A204.1 (cell line): Measurements from ENCODE around the gene ZNF281.
"Not testable (repeated sequence)": the region's sequence is repeated elsewhere in the genome, so short reads cannot be mapped to it uniquely, and the experiment has no call there.

Experiments used
- FAIRE-seq: peaks from 2 replicates; lab custom pipeline; 2012; peaks lifted over from hg19 to GRCh38; lab: Jason Lieb, UNC

The ZNF281 gene

GRCh38 chr1:200363264-200363933 is 46.4 kb downstream of the ZNF281 start:
- FAIRE-seq: no peak

DNA sequence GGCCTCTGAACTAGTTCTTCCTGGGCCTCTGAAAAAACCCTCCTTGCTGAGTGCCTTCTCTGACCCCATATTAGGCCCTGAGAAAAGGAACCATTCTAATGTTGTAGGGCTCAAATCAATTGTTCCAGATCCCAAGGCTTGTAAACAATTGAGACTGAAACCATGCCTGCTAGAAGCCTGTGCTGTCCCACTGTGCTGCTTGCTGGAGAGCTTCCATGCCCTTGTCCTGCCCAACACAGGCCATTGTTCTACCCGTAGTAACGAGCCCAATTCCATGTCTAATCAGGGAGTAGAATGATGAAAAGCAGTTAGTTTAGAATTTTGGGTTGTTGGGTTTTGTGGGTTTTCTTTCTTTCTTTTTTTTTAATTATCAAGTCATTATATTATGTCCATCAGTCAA is 47.4 kb downstream of the ZNF281 start:
- no peak for FAIRE-seq

DNA sequence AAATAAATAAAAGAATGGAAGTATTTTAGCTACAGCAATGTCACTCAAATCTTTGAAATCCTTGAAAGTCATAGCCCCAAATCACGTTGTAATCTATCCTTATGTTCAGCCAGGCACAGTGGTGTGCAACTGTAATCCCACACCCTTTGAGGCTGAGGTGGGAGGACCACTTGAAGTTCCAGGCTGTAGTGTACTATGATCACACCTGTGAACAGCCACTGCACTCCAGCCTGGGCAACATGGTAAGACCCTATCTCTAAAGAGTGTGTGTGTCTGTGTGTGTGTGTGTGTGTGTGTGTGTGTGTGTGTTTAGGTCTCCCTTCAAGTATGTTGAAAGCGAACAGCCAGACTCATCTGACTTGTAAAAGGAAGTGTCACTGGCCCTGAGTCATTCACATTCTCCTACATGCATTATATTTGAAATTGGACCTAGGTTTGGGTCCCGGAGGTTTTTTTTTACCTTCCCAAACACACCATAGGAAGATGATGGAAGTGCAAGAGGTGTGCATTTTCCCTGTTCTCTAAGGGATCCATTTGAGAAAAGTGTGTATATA is 50.1 kb downstream of the ZNF281 start:
- FAIRE-seq: no peak

DNA sequence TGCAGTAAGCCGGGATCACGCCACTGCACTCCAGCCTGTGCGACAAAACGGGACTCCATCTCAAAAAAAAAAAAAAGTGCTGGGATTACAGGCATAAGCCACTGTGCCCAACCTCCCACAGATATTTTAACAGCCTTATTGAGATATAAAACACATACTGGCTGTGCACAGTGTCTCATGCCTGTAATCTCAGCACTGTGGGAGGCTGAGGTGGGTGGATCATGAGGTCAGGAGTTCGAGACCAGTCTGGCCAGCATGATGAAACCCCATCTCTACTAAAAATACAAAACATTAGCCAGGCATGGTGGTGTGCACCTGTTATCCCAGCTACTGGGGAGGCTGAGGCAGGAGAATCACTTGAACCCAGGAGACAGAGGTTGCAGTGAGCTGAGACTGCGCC is 51.9 kb downstream of the ZNF281 start:
- not testable (repeated sequence) for FAIRE-seq

GRCh38 chr1:200355801-200356200 is 54.0 kb downstream of the ZNF281 start:
- FAIRE-seq: no peak
